Heart left ventricle (tissue), 13 donors: ENCODE data around the gene PLD2.
"Not testable (repeated sequence)": the region's sequence is repeated elsewhere in the genome, so short reads cannot be mapped to it uniquely, and the experiment has no call there.

ENCODE experiments used
- CTCF ChIP-seq, 12 donors: fragments of 200-600 bp; sonication (generic) in 4 of 12; IDR thresholded peaks; one replicate each; pipeline versions ENCODE4 v1.5.0 to v1.8.0; 2018 to 2022; ENCODE audit warnings: antibody characterized with exemption in 12 of 12, mild to moderate bottlenecking in 5 of 12
- POLR2A ChIP-seq, 2 donors: fragments of 450-650 bp; IDR thresholded peaks; one replicate each; pipeline ENCODE4 v1.6.1; 2017; ENCODE audit warnings: antibody characterized with exemption in 2 of 2, mild to moderate bottlenecking in 2 of 2, moderate library complexity in 2 of 2
- donor health status: ischemic (EF 13 %, LVEDD 7.1; RV severe dilation, severe dysfunction).
- donor health status: DM: no; HTN: yes; CAD: no.
- donor health status: DM: no; HTN: no; CAD: no.
- donor health status: ischemic (EF 25% LVEDD 6.9; RV normal size, moderate dysfunction).
- donor health status: ischemic (EF 25% LVEDD 5.7; RV mildly dilated, moderate dysfunction).
- donor health status: ischemic (EF 35%, LVEDD 5.7; RV mildly dilated, moderate dysfunction).
- donor health status: nonischemic (EF 11% LVEDD 7.7; RV severe dilation, severe dysfunction).
- donor health status: DM: yes; HTN: yes; CAD: no.
- donor health status: PGD.
- donor health status: ischemic (EF 29% LVEDD 5.4; RV normal size, mild dysfunction).
- donor health status: nonischemic (EF 23%, LVEDD 6.1; RV moderate dilation, normal function).

GRCh38 chr17:4867535-4867934, 60.6 kb downstream of the PLD2 start:
- TF ChIP-seq CTCF, POLR2A (IDR thresholded peaks at IDR 0.05): not testable (repeated sequence)
